Endothelial cell of umbilical vein (primary cell): Measurements from ENCODE around the gene MB. TPM values are rescaled to one million over a fixed set of nuclear protein-coding genes. Genes with fewer than 3 reads are reported as not detected.

Experiments
- BruUV-seq: library from RNA; stranded (reverse); fragments of 400-500 nt; replicated peaks from 2 replicates; lab custom pipeline; 2021; lab: Mats Ljungman, UMichigan
- CTCF ChIA-PET: fragments of 300-600, 350-600 bp; sonication (Branson Sonifier 250); formaldehyde crosslinking; loops from one replicate; lab custom pipeline; 2021; ENCODE audit warnings: antibody characterized with exemption, inconsistent platforms; lab: Charles Lee
- POLR2A ChIA-PET: fragments of 300-600, 350-600 bp; sonication (Branson Sonifier 250); formaldehyde crosslinking; loops from one replicate; lab custom pipeline; 2021; ENCODE audit warnings: antibody characterized with exemption, inconsistent platforms; lab: Charles Lee
- DNase-seq: peaks from one replicate; pipeline ENCODE4 v3.0.0-alpha.2; 2011; ENCODE audit warnings: low read depth, low spot score
- FAIRE-seq: peaks from 2 replicates; lab custom pipeline; 2011; peaks lifted over from hg19 to GRCh38; lab: Jason Lieb, UNC
- H2AFZ ChIP-seq: 2 replicates; pipeline ENCODE4 v1.6.0; 2012; ENCODE audit warnings: low read depth, low read length, control low read depth, inconsistent platforms
- H3K27ac ChIP-seq: 2 replicates; pipeline ENCODE4 v1.5.1; 2011; ENCODE audit warnings: low read depth, mild to moderate bottlenecking, control low read depth, low read length, moderate library complexity; ENCODE audit not compliant: insufficient read depth
- H3K27me3 ChIP-seq, 2 experiments: 2 replicates each; pipeline versions ENCODE4 v1.6.0 to v1.6.1; 2011; ENCODE audit warnings: low read length in 2 of 2, mixed read lengths in 1 of 2; ENCODE audit not compliant: control insufficient read depth in 2 of 2, insufficient read depth in 2 of 2
- H3K36me3 ChIP-seq, 2 experiments: 2 replicates in 1 of 2; 3 replicates in 1 of 2; pipeline ENCODE4 v1.5.1; 2011; ENCODE audit warnings: low read length in 2 of 2, mild to moderate bottlenecking in 1 of 2, moderate library complexity in 1 of 2; ENCODE audit not compliant: control insufficient read depth in 2 of 2, insufficient read depth in 2 of 2; ENCODE audit errors: extremely low read depth in 1 of 2
- H3K4me1 ChIP-seq: 3 replicates; pipeline ENCODE4 v1.5.1; 2011; ENCODE audit warnings: mild to moderate bottlenecking, low read length; ENCODE audit not compliant: control insufficient read depth, insufficient read depth; ENCODE audit errors: extremely low read depth
- H3K4me2 ChIP-seq: 2 replicates; pipeline ENCODE4 v1.6.1; 2011; ENCODE audit warnings: low read length, control low read depth, mixed read lengths; ENCODE audit not compliant: insufficient read depth
- H3K4me3 ChIP-seq, 3 experiments: fragments of 200-600 bp in 1 of 3; sonication (generic), shearing (Covaris generic) in 1 of 3; replicated peaks in 1 of 3; 2 replicates each; pipeline ENCODE4 v1.5.1; 2011 to 2016; ENCODE audit warnings: control low read depth in 3 of 3, low read length in 3 of 3, mild to moderate bottlenecking in 2 of 3, inconsistent platforms in 1 of 3, low read depth in 1 of 3, moderate library complexity in 1 of 3; ENCODE audit not compliant: insufficient read depth in 1 of 3
- H3K79me2 ChIP-seq: 2 replicates; pipeline ENCODE4 v1.6.0; 2012; ENCODE audit warnings: low read length, inconsistent platforms; ENCODE audit not compliant: control insufficient read depth, insufficient read depth
- H3K9ac ChIP-seq: replicated peaks from 2 replicates; pipeline ENCODE3; 2011; ENCODE audit warnings: low read length, control low read depth; ENCODE audit not compliant: insufficient read depth; ENCODE audit errors: extremely low read depth
- H3K9me1 ChIP-seq: replicated peaks from 3 replicates; pipeline ENCODE4 v1.6.0; 2011; ENCODE audit warnings: mild to moderate bottlenecking, low read length; ENCODE audit not compliant: control insufficient read depth, insufficient read depth; ENCODE audit errors: extremely low read depth
- H3K9me3 ChIP-seq: replicated peaks from 2 replicates; pipeline ENCODE4 v1.5.1; 2012; ENCODE audit warnings: low read length, inconsistent platforms; ENCODE audit not compliant: control insufficient read depth, insufficient read depth
- H4K20me1 ChIP-seq: replicated peaks from 2 replicates; pipeline ENCODE3; 2011; ENCODE audit warnings: mild to moderate bottlenecking, low read length; ENCODE audit not compliant: control insufficient read depth, insufficient read depth; ENCODE audit errors: extremely low read depth
- EZH2 ChIP-seq: IDR thresholded peaks from 2 replicates; pipeline ENCODE4 v1.6.1; 2012; ENCODE audit warnings: borderline replicate concordance, low read depth, mild to moderate bottlenecking, moderate library complexity, low read length, inconsistent platforms; ENCODE audit not compliant: severe bottlenecking
- FOS ChIP-seq: IDR thresholded peaks from 2 replicates; pipeline ENCODE4 v1.6.1; 2011; ENCODE audit warnings: mild to moderate bottlenecking, low read length, moderate library complexity, borderline replicate concordance; ENCODE audit not compliant: insufficient read depth
- GATA2 ChIP-seq: IDR thresholded peaks from 2 replicates; pipeline ENCODE4 v1.7.0; 2011; ENCODE audit warnings: low read depth, mild to moderate bottlenecking, moderate library complexity, mixed read lengths, low read length; ENCODE audit not compliant: insufficient read length, insufficient read depth
- JUN ChIP-seq: IDR thresholded peaks from 2 replicates; pipeline ENCODE4 v1.6.1; 2011; ENCODE audit warnings: borderline replicate concordance, low read depth; ENCODE audit not compliant: insufficient read length, insufficient read depth
- MYC ChIP-seq: IDR thresholded peaks from one replicate; pipeline ENCODE4 v1.6.1; 2011; ENCODE audit warnings: mild to moderate bottlenecking, low read depth, low read length
- POLR2A ChIP-seq: IDR thresholded peaks from 2 replicates; pipeline ENCODE4 v1.6.1; 2012; ENCODE audit warnings: low read depth, mild to moderate bottlenecking, control low read depth, low read length
- POLR2AphosphoS5 ChIP-seq: IDR thresholded peaks from 2 replicates; pipeline ENCODE4 v1.6.1; 2012; ENCODE audit warnings: low read depth, mild to moderate bottlenecking, control low read depth, low read length, moderate library complexity; ENCODE audit not compliant: insufficient read depth
- dilution Hi-C: fragments of 300-500 bp; cut with MboI; formaldehyde crosslinking; loops from one replicate; pipeline ENCODE4 v1.15.0; 2019; ENCODE audit warnings: low sequenced_read_pairs; ENCODE audit not compliant: extremely low pct_ligation_motif_present
- intact Hi-C: fragments of 100-400 bp; cut with micrococcal nuclease; formaldehyde crosslinking; loops from one replicate; pipeline ENCODE4 v1.10.0; 2022
- polyA plus RNA-seq, 4 experiments: library from polyadenylated mRNA; depleted of rRNA in 3 of 4; stranded (reverse) in 3 of 4; unstranded in 1 of 4; fragments of >200 nt; gene quantifications; 2 replicates each; pipeline versions ENCODE4 v1.2.1 to v1.2.3, GENCODE V29; 2011 to 2012; ENCODE audit warnings: missing spikeins in 1 of 4
- total RNA-seq: library from RNA; stranded (reverse); gene quantifications from 2 replicates; pipeline ENCODE4 v1.2.3, GENCODE V29; 2021
- TF ChIP-seq, protein P1 (sequence below): IDR thresholded peaks from 2 replicates; pipeline ENCODE4 v1.6.1; 2011; ENCODE audit not compliant: insufficient read depth, insufficient read length
- TF ChIP-seq, protein P2 (sequence below), 2 donors: IDR thresholded peaks; 1 replicate in 1 of 2; 2 replicates in 1 of 2; pipeline ENCODE4 v1.5.1; 2011; ENCODE audit warnings: low read length in 2 of 2, mild to moderate bottlenecking in 2 of 2, moderate library complexity in 2 of 2, control low read depth in 1 of 2, inconsistent platforms in 1 of 2, low read depth in 1 of 2; ENCODE audit not compliant: insufficient read depth in 1 of 2; ENCODE audit errors: extremely low read depth in 1 of 2

Gene MB
- total and polyA plus RNA-seq, 2 donors (not counting 3 experiments of a cell fraction or from before 2014, with no cell fraction given) = not detected

DNA sequence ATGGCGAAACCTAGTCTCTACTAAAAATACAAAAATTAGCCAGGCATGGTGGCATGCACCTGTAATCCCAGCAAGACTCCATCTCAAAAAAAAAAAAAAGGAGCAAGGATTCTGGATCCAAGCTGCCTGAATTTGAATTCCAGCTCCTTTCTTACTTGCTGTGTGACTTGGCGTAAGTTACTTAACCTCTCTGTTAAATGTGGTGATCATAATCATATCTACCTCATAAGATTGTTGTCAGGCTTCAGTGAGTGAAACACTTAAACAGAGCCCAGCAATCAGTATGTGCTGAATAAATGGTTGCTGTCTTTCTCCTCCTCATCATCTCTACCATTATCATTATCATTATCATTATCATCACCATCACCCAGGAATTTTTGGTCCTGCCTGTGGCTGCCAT, 2.7 kb downstream of the MB start:
- FAIRE-seq (no peak), DNase-seq (no peak)
- H3K27me3 ChIP-seq = peaks cover 8 to 15% of the 10 kb centered on the region in 2 experiments
- ChIA-PET POLR2A (no interaction called here), CTCF (interaction anchor here (1.5 kb wide), 1 partner anchor 184 kb away, joined by 3 read pairs; no protein-coding TSS in a partner anchor)
- H2AFZ ChIP-seq = no peak overlapping the region
- H3K9me1 ChIP-seq = no peaks in the 10 kb centered on the region
- no peaks in the 10 kb centered on the region for H3K36me3 ChIP-seq
- H3K27ac ChIP-seq = no peak overlapping the region
- no peaks in the 10 kb centered on the region for H3K79me2 ChIP-seq
- no peaks in the 10 kb centered on the region for H3K4me1 ChIP-seq
- H3K9me3 ChIP-seq = no peaks in the 10 kb centered on the region
- BruUV-seq = no TSS peak
- TF ChIP-seq GATA2 (no peak), JUN (no peak), FOS (no peak), POLR2AphosphoS5 (no peak), MYC (no peak)
- intact Hi-C loops (no loop called here), dilution Hi-C loops (no loop called here)
- H3K9ac ChIP-seq = no peak overlapping the region
- no peaks in the 10 kb centered on the region for H4K20me1 ChIP-seq
- no peak overlapping the region for H3K4me3 ChIP-seq
- H3K4me2 ChIP-seq = no peak overlapping the region

DNA sequence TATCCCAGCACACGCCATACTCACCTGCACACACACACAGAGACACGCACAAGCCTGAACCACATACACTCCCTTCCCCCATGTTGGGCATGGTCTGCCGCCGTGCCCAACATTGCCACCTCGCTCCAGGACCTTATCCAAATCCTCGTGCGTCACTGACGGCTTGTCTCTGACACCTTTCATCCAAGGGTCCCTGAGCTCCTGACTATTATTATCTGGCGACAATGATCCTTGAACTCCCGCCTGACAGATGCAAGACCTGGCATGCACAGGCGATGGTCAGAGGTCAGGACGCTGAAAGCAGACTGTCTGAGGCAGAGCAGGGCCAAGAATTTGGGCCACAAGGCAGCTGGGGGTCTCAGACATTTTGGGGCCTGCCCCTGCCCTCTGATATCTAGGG, 4.2 kb downstream of the MB start:
- dilution Hi-C loops = no loop called here
- no peak overlapping the region for H3K4me3 ChIP-seq
- H3K9me1 ChIP-seq = no peaks in the 10 kb centered on the region
- H3K79me2 ChIP-seq = no peaks in the 10 kb centered on the region
- TF ChIP-seq FOS = no peak
- TF ChIP-seq, protein P1, sequence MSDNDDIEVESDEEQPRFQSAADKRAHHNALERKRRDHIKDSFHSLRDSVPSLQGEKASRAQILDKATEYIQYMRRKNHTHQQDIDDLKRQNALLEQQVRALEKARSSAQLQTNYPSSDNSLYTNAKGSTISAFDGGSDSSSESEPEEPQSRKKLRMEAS = no peak
- no peak for TF ChIP-seq POLR2A
- TF ChIP-seq EZH2 = no peak
- no peak for TF ChIP-seq JUN
- TF ChIP-seq, protein P2, sequence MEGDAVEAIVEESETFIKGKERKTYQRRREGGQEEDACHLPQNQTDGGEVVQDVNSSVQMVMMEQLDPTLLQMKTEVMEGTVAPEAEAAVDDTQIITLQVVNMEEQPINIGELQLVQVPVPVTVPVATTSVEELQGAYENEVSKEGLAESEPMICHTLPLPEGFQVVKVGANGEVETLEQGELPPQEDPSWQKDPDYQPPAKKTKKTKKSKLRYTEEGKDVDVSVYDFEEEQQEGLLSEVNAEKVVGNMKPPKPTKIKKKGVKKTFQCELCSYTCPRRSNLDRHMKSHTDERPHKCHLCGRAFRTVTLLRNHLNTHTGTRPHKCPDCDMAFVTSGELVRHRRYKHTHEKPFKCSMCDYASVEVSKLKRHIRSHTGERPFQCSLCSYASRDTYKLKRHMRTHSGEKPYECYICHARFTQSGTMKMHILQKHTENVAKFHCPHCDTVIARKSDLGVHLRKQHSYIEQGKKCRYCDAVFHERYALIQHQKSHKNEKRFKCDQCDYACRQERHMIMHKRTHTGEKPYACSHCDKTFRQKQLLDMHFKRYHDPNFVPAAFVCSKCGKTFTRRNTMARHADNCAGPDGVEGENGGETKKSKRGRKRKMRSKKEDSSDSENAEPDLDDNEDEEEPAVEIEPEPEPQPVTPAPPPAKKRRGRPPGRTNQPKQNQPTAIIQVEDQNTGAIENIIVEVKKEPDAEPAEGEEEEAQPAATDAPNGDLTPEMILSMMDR (IDR thresholded peaks at IDR 0.05; ENCODE audit: extremely low read depth in 1 of 2, insufficient read depth in 1 of 2, low read depth in 1 of 2, low read length in 2 of 2) = no peak
- TF ChIP-seq GATA2 = no peak
- TF ChIP-seq POLR2AphosphoS5 = no peak
- TF ChIP-seq MYC = no peak
- H3K4me2 ChIP-seq = no peak overlapping the region
- no peak overlapping the region for H3K27ac ChIP-seq
- DNase-seq (no peak), FAIRE-seq (no peak)
- no peaks in the 10 kb centered on the region for H3K36me3 ChIP-seq
- ChIA-PET POLR2A (no interaction called here), CTCF (interaction anchor here (0.9 to 1.2 kb wide), 4 partner anchors 9 to 262 kb away, joined by 3 read pairs; no protein-coding TSS in a partner anchor)
- no peak overlapping the region for H3K9ac ChIP-seq
- no TSS peak for BruUV-seq
- H4K20me1 ChIP-seq = no peaks in the 10 kb centered on the region
- H3K4me1 ChIP-seq = no peaks in the 10 kb centered on the region
- intact Hi-C loops = no loop called here
- no peak overlapping the region for H2AFZ ChIP-seq
- H3K9me3 ChIP-seq = no peaks in the 10 kb centered on the region
- H3K27me3 ChIP-seq = peaks cover 7 to 11% of the 10 kb centered on the region in 2 experiments
